GM23248 (cell line): ENCODE results near the gene TLCD3A.

Source experiments
- EZH2 ChIP-seq: fragments of 200-600 bp; sonication (generic); IDR thresholded peaks from 2 replicates; pipeline ENCODE4 v1.6.1; 2018; ENCODE audit warnings: antibody characterized with exemption, mild to moderate bottlenecking; ENCODE audit not compliant: insufficient read depth, poor library complexity, severe bottlenecking
- EZH2phosphoT487 ChIP-seq: fragments of 200-600 bp; sonication (generic); IDR thresholded peaks from 2 replicates; pipeline ENCODE4 v1.6.1; 2018; ENCODE audit warnings: antibody characterized with exemption, moderate library complexity, mild to moderate bottlenecking, low read depth; ENCODE audit not compliant: insufficient read depth

DNA sequence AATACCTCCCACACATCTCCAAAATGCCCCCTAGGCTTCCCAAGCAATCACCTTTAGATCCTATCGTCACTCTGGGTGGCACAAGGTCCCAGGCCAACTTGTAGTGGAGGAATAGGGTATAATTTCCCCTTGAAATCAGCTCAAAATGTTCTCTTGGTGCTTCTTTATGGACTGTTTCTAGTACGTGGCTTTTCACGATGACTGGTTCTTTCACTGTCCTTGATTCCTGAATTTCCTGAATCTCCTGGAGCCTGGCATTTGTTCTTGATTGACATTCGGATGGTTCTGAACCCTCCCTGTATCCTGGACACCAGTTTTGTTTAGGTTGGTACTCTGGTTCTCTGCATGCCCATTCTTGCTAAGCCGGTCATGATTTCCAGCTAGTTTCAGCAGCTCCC is 10.9 kb upstream of the TLCD3A start:
- TF ChIP-seq EZH2: no peak
- TF ChIP-seq EZH2phosphoT487: no peak
